H9 (cell line): Measurements from ENCODE around the gene SH3RF2. TPM values are rescaled to one million over a fixed set of nuclear protein-coding genes. Genes with fewer than 3 reads are reported as not detected.
A peak's percentile ranks its signal among the peaks of the same experiment; 100 is the strongest.

Experiments used
- DNase-seq: peaks from one replicate; pipeline ENCODE4 v3.0.0-alpha.2; 2017
- H2AFZ ChIP-seq: one replicate; pipeline ENCODE4 v1.6.1; 2013; ENCODE audit warnings: mild to moderate bottlenecking, low read length, control low read depth, moderate library complexity
- H2AK5ac ChIP-seq: 2 replicates; pipeline ENCODE4 v1.6.1; 2013; ENCODE audit warnings: low read length, control low read depth, mixed read lengths; ENCODE audit not compliant: insufficient read length
- H2BK120ac ChIP-seq: one replicate; pipeline ENCODE4 v1.6.1; 2013; ENCODE audit warnings: low read depth, mild to moderate bottlenecking, low read length, control low read depth, inconsistent platforms; ENCODE audit not compliant: poor library complexity, severe bottlenecking
- H2BK12ac ChIP-seq: 2 replicates; pipeline ENCODE4 v1.6.1; 2013; ENCODE audit warnings: low read length, control low read depth, mixed read lengths, low read depth; ENCODE audit not compliant: insufficient read length
- H2BK15ac ChIP-seq: 2 replicates; pipeline ENCODE4 v1.6.1; 2013; ENCODE audit warnings: low read depth, low read length, control low read depth
- H2BK20ac ChIP-seq: one replicate; pipeline ENCODE4 v1.6.1; 2013; ENCODE audit warnings: low read depth, mild to moderate bottlenecking, low read length, control low read depth, inconsistent platforms; ENCODE audit not compliant: poor library complexity, severe bottlenecking
- H2BK5ac ChIP-seq: 2 replicates; pipeline ENCODE4 v1.6.1; 2013; ENCODE audit warnings: low read length, control low read depth, mixed read lengths; ENCODE audit not compliant: insufficient read length
- H3K14ac ChIP-seq: 2 replicates; pipeline ENCODE4 v1.6.1; 2013; ENCODE audit warnings: low read length, control low read depth; ENCODE audit not compliant: insufficient read depth
- H3K18ac ChIP-seq: 2 replicates; pipeline ENCODE4 v1.6.1; 2013; ENCODE audit warnings: low read depth, mild to moderate bottlenecking, mixed read lengths, low read length, control low read depth; ENCODE audit not compliant: insufficient read length
- H3K23ac ChIP-seq: 2 replicates; pipeline ENCODE4 v1.6.1; 2013; ENCODE audit warnings: low read length, control low read depth, mixed read lengths, low read depth; ENCODE audit not compliant: insufficient read length
- H3K23me2 ChIP-seq: 2 replicates; pipeline ENCODE4 v1.6.1; 2013; ENCODE audit warnings: low read depth, mild to moderate bottlenecking, mixed read lengths, low read length, control low read depth; ENCODE audit not compliant: insufficient read length, poor library complexity, severe bottlenecking
- H3K27ac ChIP-seq: 2 replicates; pipeline ENCODE4 v1.5.1; 2013; ENCODE audit warnings: low read length, control low read depth, mixed read lengths, low read depth; ENCODE audit not compliant: insufficient read length
- H3K27me3 ChIP-seq: 2 replicates; pipeline ENCODE4 v1.6.1; 2013; ENCODE audit warnings: low read length, control low read depth, inconsistent platforms; ENCODE audit not compliant: insufficient read depth
- H3K4ac ChIP-seq: 2 replicates; pipeline ENCODE4 v1.6.1; 2013; ENCODE audit warnings: low read depth, mild to moderate bottlenecking, control low read depth, inconsistent platforms, low read length, moderate library complexity
- H3K4me1 ChIP-seq: 2 replicates; pipeline ENCODE4 v1.6.1; 2013; ENCODE audit warnings: low read length, control low read depth, inconsistent platforms; ENCODE audit not compliant: insufficient read depth
- H3K4me2 ChIP-seq: 2 replicates; pipeline ENCODE4 v1.6.1; 2013; ENCODE audit warnings: low read length, control low read depth, mixed read lengths; ENCODE audit not compliant: insufficient read length, insufficient read depth
- H3K56ac ChIP-seq: 2 replicates; pipeline ENCODE4 v1.6.1; 2013; ENCODE audit warnings: low read depth, mild to moderate bottlenecking, mixed read lengths, low read length, control low read depth; ENCODE audit not compliant: insufficient read length
- H3K79me1 ChIP-seq: 2 replicates; pipeline ENCODE4 v1.6.1; 2013; ENCODE audit warnings: low read depth, mild to moderate bottlenecking, moderate library complexity, low read length, control low read depth, inconsistent platforms; ENCODE audit not compliant: insufficient read depth, poor library complexity, severe bottlenecking
- H3K79me2 ChIP-seq: 2 replicates; pipeline ENCODE4 v1.6.1; 2013; ENCODE audit warnings: low read length, control low read depth, inconsistent platforms; ENCODE audit not compliant: insufficient read depth
- H3K9ac ChIP-seq: 2 replicates; pipeline ENCODE4 v1.6.1; 2013; ENCODE audit warnings: low read length, control low read depth, mixed read lengths; ENCODE audit not compliant: insufficient read length; ENCODE audit errors: extremely low read depth
- H3K9me3 ChIP-seq: one replicate; pipeline ENCODE4 v1.6.1; 2013; ENCODE audit warnings: low read depth, low read length, inconsistent platforms; ENCODE audit not compliant: control insufficient read depth
- H3T11ph ChIP-seq: one replicate; pipeline ENCODE4 v1.6.1; 2013; ENCODE audit warnings: mild to moderate bottlenecking, low read length, control low read depth, inconsistent platforms
- H4K20me1 ChIP-seq: one replicate; pipeline ENCODE4 v1.6.1; 2013; ENCODE audit not compliant: control insufficient read depth, insufficient read length, insufficient read depth
- H4K5ac ChIP-seq: 2 replicates; pipeline ENCODE4 v1.6.1; 2013; ENCODE audit warnings: low read depth, mild to moderate bottlenecking, mixed read lengths, low read length, control low read depth; ENCODE audit not compliant: insufficient read length
- H4K8ac ChIP-seq: replicated peaks from 2 replicates; pipeline ENCODE4 v1.6.1; 2013; ENCODE audit warnings: low read length, control low read depth, mixed read lengths, low read depth; ENCODE audit not compliant: insufficient read length
- H4K91ac ChIP-seq: 2 replicates; pipeline ENCODE4 v1.6.1; 2013; ENCODE audit warnings: low read depth, mild to moderate bottlenecking, moderate library complexity, mixed read lengths, low read length, control low read depth; ENCODE audit not compliant: insufficient read length
- H3K27ac Mint-ChIP-seq, 3 experiments: 2 replicates in 2 of 3; 3 replicates in 1 of 3; pipeline ENCODE4 v1.8.0; 2020 to 2021; ENCODE audit warnings: mixed read lengths in 3 of 3, mild to moderate bottlenecking in 1 of 3, moderate library complexity in 1 of 3
- H3K27me3 Mint-ChIP-seq: 2 replicates; pipeline ENCODE4 v1.8.0; 2021; ENCODE audit warnings: low read depth, mild to moderate bottlenecking, moderate library complexity, mixed read lengths
- H3K36me3 Mint-ChIP-seq, 3 experiments: 2 replicates in 2 of 3; 3 replicates in 1 of 3; pipeline ENCODE4 v1.8.0; 2020 to 2021; ENCODE audit warnings: low read depth in 3 of 3, mixed read lengths in 3 of 3; ENCODE audit not compliant: insufficient read depth in 1 of 3
- H3K4me1 Mint-ChIP-seq, 2 experiments: 2 replicates each; pipeline ENCODE4 v1.8.0; 2020; ENCODE audit warnings: mixed read lengths in 2 of 2
- H3K4me3 Mint-ChIP-seq, 2 experiments: 2 replicates in 1 of 2; 3 replicates in 1 of 2; pipeline ENCODE4 v1.8.0; 2020 to 2021; ENCODE audit warnings: mild to moderate bottlenecking in 2 of 2, mixed read lengths in 2 of 2, moderate library complexity in 1 of 2
- H3K9me3 Mint-ChIP-seq, 2 experiments: 2 replicates in 1 of 2; 3 replicates in 1 of 2; pipeline ENCODE4 v1.8.0; 2020; ENCODE audit warnings: mild to moderate bottlenecking in 2 of 2, mixed read lengths in 2 of 2, moderate library complexity in 1 of 2
- CTCF ChIP-seq: fragments of 200-600 bp; sonication (generic); conservative IDR thresholded peaks from 3 replicates; pipeline ENCODE4 v1.8.0; 2021; ENCODE audit warnings: antibody characterized with exemption, mild to moderate bottlenecking
- WGBS: extraction: QIAGEN DNeasy Blood & Tissue Kit; methylation state at CpG from one replicate; pipeline ENCODE4 v1.1.7; 2013; ENCODE audit warnings: missing lambda C conversion rate, low lambda C conversion rate, mixed read lengths; ENCODE audit not compliant: insufficient read length; ENCODE audit errors: extremely low coverage; 5-methylcytosine and 5-hydroxymethylcytosine counted together
- total RNA-seq: library from RNA; stranded (reverse); gene quantifications from 2 replicates; pipeline ENCODE4 v1.2.1, GENCODE V29; 2021

Gene SH3RF2
- total RNA-seq, 1 experiment from 2014 or later, result 0.66 TPM

GRCh38 chr5:145980718-145981117, 44.3 kb downstream of the SH3RF2 start:
- H2AFZ ChIP-seq, result no peak overlapping the region
- H3K4me3 Mint-ChIP-seq, result no peak overlapping the region
- no peak overlapping the region for H3K4ac ChIP-seq
- no peak overlapping the region for H3T11ph ChIP-seq
- no peak overlapping the region for H2AK5ac ChIP-seq
- no peaks in the 10 kb centered on the region for H3K36me3 Mint-ChIP-seq
- no peak overlapping the region for H3K4me2 ChIP-seq
- no peak overlapping the region for H4K5ac ChIP-seq
- no peaks in the 10 kb centered on the region; the same call in 1 of the 2 replicates for H3K79me2 ChIP-seq
- no peaks in the 10 kb centered on the region for H3K79me1 ChIP-seq
- no peak overlapping the region for H2BK120ac ChIP-seq
- no peak overlapping the region for H3K14ac ChIP-seq
- H3K4me1 ChIP-seq, result peaks cover 8% of the 10 kb centered on the region
- H3K27ac Mint-ChIP-seq, result no peak overlapping the region
- no peak overlapping the region for H3K18ac ChIP-seq
- H3K56ac ChIP-seq, result no peak overlapping the region
- no peaks in the 10 kb centered on the region for H4K20me1 ChIP-seq
- H3K23ac ChIP-seq, result no peak overlapping the region
- no CpG with 5 or more reads among the region's 2 CpGs for WGBS
- DNase-seq, result no peak
- no peak overlapping the region for H2BK12ac ChIP-seq
- peak; percentile 59 for TF ChIP-seq CTCF
- H2BK5ac ChIP-seq, result no peak overlapping the region
- no peak overlapping the region for H4K8ac ChIP-seq
- no peak overlapping the region for H3K27ac ChIP-seq
- no peak overlapping the region for H2BK15ac ChIP-seq
- no peak overlapping the region for H2BK20ac ChIP-seq
- H3K9ac ChIP-seq, result no peak overlapping the region
- no peaks in the 10 kb centered on the region for H3K27me3 Mint-ChIP-seq
- no peaks in the 10 kb centered on the region for H3K27me3 ChIP-seq
- H3K9me3 ChIP-seq, result no peaks in the 10 kb centered on the region
- H3K23me2 ChIP-seq, result no peaks in the 10 kb centered on the region
- H4K91ac ChIP-seq, result no peak overlapping the region
- H3K9me3 Mint-ChIP-seq, result no peaks in the 10 kb centered on the region
- H3K4me1 Mint-ChIP-seq, result peaks cover 16 to 18% of the 10 kb centered on the region in 2 experiments
